HG02938 (cell line): ENCODE results near the gene PAX4.

Source experiments
- ATAC-seq: cut with Tn5 transposase; IDR thresholded peaks from one replicate; pipeline ENCODE4 v1.9.1; 2021; ENCODE audit warnings: mild to moderate bottlenecking, moderate library complexity; ENCODE audit not compliant: unreplicated experiment

PAX4 gene

GRCh38 chr7:127618042-127618441 lies at the start of gene PAX4:
Gene PAX4, minus strand, starts transcription at chr7:127618142. Its CDS starts 2,214 bp downstream, at chr7:127615928.
- no peak for ATAC-seq

- no peak for ATAC-seq
These were observed 49.2 kb upstream of the PAX4 start for GRCh38 chr7:127667017-127667670.

GRCh38 chr7:127666602-127667001 lies 48.7 kb upstream of the PAX4 start:
- ATAC-seq: no peak

- ATAC-seq: no peak
These were observed 48.0 kb upstream of the PAX4 start for GRCh38 chr7:127665922-127666321.

GRCh38 chr7:127658970-127659630 lies 41.2 kb upstream of the PAX4 start:
- ATAC-seq: no peak

- ATAC-seq: no peak
These were observed 39.6 kb upstream of the PAX4 start for GRCh38 chr7:127657500-127657899.

- ATAC-seq: no peak
These were observed 37.8 kb upstream of the PAX4 start for GRCh38 chr7:127655720-127656119.

GRCh38 chr7:127654404-127655394 lies 36.8 kb upstream of the PAX4 start:
- ATAC-seq: no peak

GRCh38 chr7:127653396-127653795 lies 35.5 kb upstream of the PAX4 start:
- ATAC-seq: no peak

GRCh38 chr7:127652333-127653248 lies 34.6 kb upstream of the PAX4 start:
- peak; percentile 22 for ATAC-seq

GRCh38 chr7:127651556-127652332 lies 33.8 kb upstream of the PAX4 start, which contains the start of gene SND1:
Gene SND1, plus strand, starts transcription at chr7:127652194. Its CDS starts 180 bp downstream, at chr7:127652374.
- peak; percentile 97 for ATAC-seq

GRCh38 chr7:127650847-127651555 lies 33.1 kb upstream of the PAX4 start:
- ATAC-seq: no peak

- ATAC-seq: no peak
These were observed 31.0 kb upstream of the PAX4 start for GRCh38 chr7:127648986-127649385.

- no peak for ATAC-seq
These were observed 29.7 kb upstream of the PAX4 start for GRCh38 chr7:127647636-127648035.

GRCh38 chr7:127644484-127644883 lies 26.5 kb upstream of the PAX4 start:
- no peak for ATAC-seq

GRCh38 chr7:127638197-127638596 lies 20.3 kb upstream of the PAX4 start:
- no peak for ATAC-seq

GRCh38 chr7:127635659-127636285 lies 17.8 kb upstream of the PAX4 start:
- ATAC-seq: no peak

GRCh38 chr7:127632276-127632910 lies 14.5 kb upstream of the PAX4 start:
- no peak for ATAC-seq
